Liver (tissue), 9 donors: ENCODE data around the gene SH3PXD2B. TPM values are rescaled to one million over a fixed set of nuclear protein-coding genes. Genes with fewer than 3 reads are reported as not detected.

Source experiments
- DNase-seq: peaks from one replicate; pipeline ENCODE4 v3.0.0-alpha.2; 2017; ENCODE audit warnings: low spot score
- H3K27ac ChIP-seq, 2 donors: one replicate each; pipeline ENCODE4 v1.7.0; 2013; ENCODE audit warnings: inconsistent platforms in 2 of 2, low read length in 2 of 2, control low read depth in 1 of 2, low read depth in 1 of 2, mild to moderate bottlenecking in 1 of 2
- H3K27me3 ChIP-seq, 4 donors: one replicate each; pipeline versions ENCODE4 v1.6.1 to v1.7.0; 2013; ENCODE audit warnings: low read length in 3 of 4, inconsistent platforms in 1 of 4, mild to moderate bottlenecking in 1 of 4, moderate library complexity in 1 of 4; ENCODE audit not compliant: control insufficient read depth in 4 of 4, insufficient read depth in 4 of 4
- H3K36me3 ChIP-seq, 4 donors: one replicate each; pipeline versions ENCODE4 v1.6.1 to v1.7.0; 2013; ENCODE audit warnings: low read length in 3 of 4, mild to moderate bottlenecking in 3 of 4, low read depth in 1 of 4, moderate library complexity in 1 of 4; ENCODE audit not compliant: control insufficient read depth in 4 of 4, insufficient read depth in 3 of 4
- H3K4me1 ChIP-seq, 4 donors: one replicate each; pipeline versions ENCODE4 v1.6.1 to v1.7.0; 2013; ENCODE audit warnings: low read length in 3 of 4, mild to moderate bottlenecking in 3 of 4, moderate library complexity in 1 of 4; ENCODE audit not compliant: control insufficient read depth in 4 of 4, insufficient read depth in 4 of 4
- H3K4me3 ChIP-seq, 3 donors: one replicate each; pipeline versions ENCODE4 v1.6.1 to v1.7.0; 2013; ENCODE audit warnings: low read length in 3 of 3, control low read depth in 1 of 3, low read depth in 1 of 3, mild to moderate bottlenecking in 1 of 3
- H3K9ac ChIP-seq, 2 donors: one replicate each; pipeline ENCODE4 v1.7.0; 2013; ENCODE audit warnings: low read length in 2 of 2, mild to moderate bottlenecking in 2 of 2, moderate library complexity in 2 of 2, control low read depth in 1 of 2, low read depth in 1 of 2
- H3K9me3 ChIP-seq, 4 donors: one replicate each; pipeline versions ENCODE4 v1.6.1 to v1.7.0; 2013; ENCODE audit warnings: low read length in 3 of 4; ENCODE audit not compliant: control insufficient read depth in 4 of 4
- EGR1 ChIP-seq, 2 donors: IDR thresholded peaks; 2 replicates each; pipeline ENCODE4 v1.6.1; 2016 to 2018; ENCODE audit warnings: antibody characterized with exemption in 2 of 2, low read depth in 2 of 2
- FOXA1 ChIP-seq: IDR thresholded peaks from 2 replicates; pipeline ENCODE4 v1.6.1; 2016; ENCODE audit warnings: antibody characterized with exemption
- FOXA2 ChIP-seq: IDR thresholded peaks from 2 replicates; pipeline ENCODE4 v1.6.1; 2016; ENCODE audit warnings: antibody characterized with exemption
- GABPA ChIP-seq, 2 donors: IDR thresholded peaks in 1 of 2; conservative IDR thresholded peaks in 1 of 2; 2 replicates each; pipeline ENCODE4 v1.6.1; 2016; ENCODE audit warnings: antibody characterized with exemption in 2 of 2, mild to moderate bottlenecking in 1 of 2, moderate library complexity in 1 of 2
- HNF4A ChIP-seq, 2 donors: conservative IDR thresholded peaks; 2 replicates each; pipeline ENCODE4 v1.6.1; 2016; ENCODE audit warnings: antibody characterized with exemption in 2 of 2, mild to moderate bottlenecking in 2 of 2
- HNF4G ChIP-seq: IDR thresholded peaks from 2 replicates; pipeline ENCODE4 v1.6.1; 2016; ENCODE audit warnings: antibody characterized with exemption
- JUND ChIP-seq, 2 donors: IDR thresholded peaks; 2 replicates each; pipeline ENCODE4 v1.6.1; 2016; ENCODE audit warnings: antibody characterized with exemption in 2 of 2
- NR2F2 ChIP-seq: IDR thresholded peaks from 2 replicates; pipeline ENCODE4 v1.6.1; 2016; ENCODE audit warnings: antibody characterized with exemption
- RAD21 ChIP-seq, 2 donors: IDR thresholded peaks; 2 replicates each; pipeline ENCODE4 v1.6.1; 2016; ENCODE audit warnings: antibody characterized with exemption in 2 of 2, mild to moderate bottlenecking in 2 of 2
- RXRA ChIP-seq, 2 donors: IDR thresholded peaks; 2 replicates each; pipeline ENCODE4 v1.6.1; 2017 to 2018; ENCODE audit warnings: antibody characterized with exemption in 2 of 2, mild to moderate bottlenecking in 1 of 2
- SP1 ChIP-seq: IDR thresholded peaks from 2 replicates; pipeline ENCODE4 v1.6.1; 2018; ENCODE audit warnings: antibody characterized with exemption, mild to moderate bottlenecking
- TAF1 ChIP-seq: conservative IDR thresholded peaks from 2 replicates; pipeline ENCODE4 v1.6.1; 2016; ENCODE audit warnings: antibody characterized with exemption, mild to moderate bottlenecking
- YY1 ChIP-seq: IDR thresholded peaks from 2 replicates; pipeline ENCODE4 v1.6.1; 2016; ENCODE audit warnings: antibody characterized with exemption, mild to moderate bottlenecking
- WGBS: extraction: QIAGEN DNeasy Blood & Tissue Kit; methylation state at CpG from one replicate; pipeline ENCODE4 v1.1.7; 2013; 5-methylcytosine and 5-hydroxymethylcytosine counted together
- polyA plus RNA-seq, 2 donors: library from polyadenylated mRNA; stranded (reverse) in 1 of 2; unstranded in 1 of 2; fragments of 200-250 nt in 1 of 2; fragments of >200 nt in 1 of 2; fragmentation: Nextera tagmentation in 1 of 2; extraction: Ambion mirVana in 1 of 2; gene quantifications; one replicate each; pipeline versions ENCODE4 v1.2.1 to v1.2.3, GENCODE V29; 2013 to 2015
- total RNA-seq, 2 donors: library from RNA; depleted of rRNA; stranded (reverse); fragments of >200 nt; gene quantifications; one replicate each; pipeline ENCODE4 v1.2.3, GENCODE V29; 2014
- TF ChIP-seq, protein P1 (sequence below): IDR thresholded peaks from 2 replicates; pipeline ENCODE4 v1.6.1; 2016; ENCODE audit warnings: antibody characterized with exemption
- TF ChIP-seq, protein P2 (sequence below): fragments of 150-350 bp; IDR thresholded peaks from 2 replicates; pipeline ENCODE4 v1.5.1; 2017; ENCODE audit warnings: improper control_type of control experiment, low read depth, low read length; ENCODE audit not compliant: missing input control
- TF ChIP-seq, protein P3 (sequence below): IDR thresholded peaks from 2 replicates; pipeline ENCODE4 v1.6.1; 2016; ENCODE audit warnings: antibody characterized with exemption
- TF ChIP-seq, protein P4 (sequence below): IDR thresholded peaks from 2 replicates; pipeline ENCODE4 v1.6.1; 2016; ENCODE audit warnings: antibody characterized with exemption, mild to moderate bottlenecking
- TF ChIP-seq, protein P5 (sequence below): IDR thresholded peaks from 2 replicates; pipeline ENCODE4 v1.6.1; 2016; ENCODE audit warnings: antibody characterized with exemption
- donor health status: healthy.
- donor health status: healthy.
- donor health status: healthy.
- donor health status: healthy.
- donor health status: healthy.

The SH3PXD2B gene
- 1 to 10 TPM; 1.4 to 3.3 TPM for total RNA-seq
- polyA plus RNA-seq = 1 to 10 TPM; 1.1 to 3.0 TPM

DNA sequence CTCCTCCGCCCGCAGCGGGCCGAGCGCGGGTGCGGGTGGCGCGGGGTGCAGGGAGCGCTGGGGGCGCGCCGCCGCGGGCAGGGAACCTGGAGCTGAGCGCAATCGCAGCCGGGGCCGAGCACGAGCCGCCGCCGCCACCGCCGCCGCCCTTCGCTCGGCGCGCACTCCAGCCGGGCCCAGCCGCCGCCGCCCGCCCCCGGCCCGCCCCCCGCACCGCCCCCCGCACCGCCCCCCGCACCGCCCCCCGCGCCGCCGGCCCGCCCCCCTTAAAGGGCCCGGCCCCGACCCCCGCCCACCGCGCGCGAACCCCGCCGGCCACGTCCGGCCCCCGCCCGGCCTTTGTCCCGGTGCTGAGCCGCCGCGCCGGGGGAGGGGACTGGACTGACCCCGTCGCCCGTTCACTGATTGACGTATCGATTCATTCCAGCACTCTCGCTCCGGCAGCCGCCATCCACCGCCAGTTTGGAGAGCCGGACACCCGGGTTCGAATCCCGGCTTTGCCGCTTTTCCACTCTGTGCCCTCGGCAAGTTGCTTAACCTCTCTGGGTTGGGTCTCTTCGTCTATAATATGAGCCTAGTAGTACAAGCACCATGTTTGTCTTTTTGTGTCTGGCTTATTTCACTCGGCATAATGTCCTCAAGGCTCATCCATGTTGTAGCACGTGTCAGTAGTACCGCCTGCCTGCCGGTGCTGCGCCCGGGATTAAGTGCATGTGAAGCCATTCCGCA lies at the start of gene SH3PXD2B:
TSS of gene SH3PXD2B (minus strand) at position 168 of the 729 bp plus-strand sequence. CDS start 173 bp downstream, outside the sequence.
- 7% methylated on average over 82 of the region's 89 CpGs for WGBS
- Histone ChIP-seq H3K4me1 (peaks cover 0 to 13% (median 9%) of the 10 kb centered on the region in 4 donors), H3K27ac (peak within 1 kb of the TSS; percentile 15 to 24), H3K9me3 (no peaks in the 10 kb centered on the region), H3K36me3 (peaks cover 0 to 2% (median 0%) of the 10 kb centered on the region in 4 donors), H3K27me3 (no peaks in the 10 kb centered on the region), H3K9ac (peak within 1 kb of the TSS; percentile 20 to 67), H3K4me3 (peak within 1 kb of the TSS; percentile 61 to 82 (median 80))
- TF ChIP-seq EGR1 (IDR thresholded peaks at IDR 0.05; ENCODE audit: low read depth in 2 of 2) (no peak), JUND (IDR thresholded peaks at IDR 0.05) (no peak), FOXA2 (no peak), RAD21 (IDR thresholded peaks at IDR 0.05) (no peak)
- TF ChIP-seq, protein P1, sequence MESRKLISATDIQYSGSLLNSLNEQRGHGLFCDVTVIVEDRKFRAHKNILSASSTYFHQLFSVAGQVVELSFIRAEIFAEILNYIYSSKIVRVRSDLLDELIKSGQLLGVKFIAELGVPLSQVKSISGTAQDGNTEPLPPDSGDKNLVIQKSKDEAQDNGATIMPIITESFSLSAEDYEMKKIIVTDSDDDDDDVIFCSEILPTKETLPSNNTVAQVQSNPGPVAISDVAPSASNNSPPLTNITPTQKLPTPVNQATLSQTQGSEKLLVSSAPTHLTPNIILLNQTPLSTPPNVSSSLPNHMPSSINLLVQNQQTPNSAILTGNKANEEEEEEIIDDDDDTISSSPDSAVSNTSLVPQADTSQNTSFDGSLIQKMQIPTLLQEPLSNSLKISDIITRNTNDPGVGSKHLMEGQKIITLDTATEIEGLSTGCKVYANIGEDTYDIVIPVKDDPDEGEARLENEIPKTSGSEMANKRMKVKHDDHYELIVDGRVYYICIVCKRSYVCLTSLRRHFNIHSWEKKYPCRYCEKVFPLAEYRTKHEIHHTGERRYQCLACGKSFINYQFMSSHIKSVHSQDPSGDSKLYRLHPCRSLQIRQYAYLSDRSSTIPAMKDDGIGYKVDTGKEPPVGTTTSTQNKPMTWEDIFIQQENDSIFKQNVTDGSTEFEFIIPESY = no peak
- TF ChIP-seq, protein P2, sequence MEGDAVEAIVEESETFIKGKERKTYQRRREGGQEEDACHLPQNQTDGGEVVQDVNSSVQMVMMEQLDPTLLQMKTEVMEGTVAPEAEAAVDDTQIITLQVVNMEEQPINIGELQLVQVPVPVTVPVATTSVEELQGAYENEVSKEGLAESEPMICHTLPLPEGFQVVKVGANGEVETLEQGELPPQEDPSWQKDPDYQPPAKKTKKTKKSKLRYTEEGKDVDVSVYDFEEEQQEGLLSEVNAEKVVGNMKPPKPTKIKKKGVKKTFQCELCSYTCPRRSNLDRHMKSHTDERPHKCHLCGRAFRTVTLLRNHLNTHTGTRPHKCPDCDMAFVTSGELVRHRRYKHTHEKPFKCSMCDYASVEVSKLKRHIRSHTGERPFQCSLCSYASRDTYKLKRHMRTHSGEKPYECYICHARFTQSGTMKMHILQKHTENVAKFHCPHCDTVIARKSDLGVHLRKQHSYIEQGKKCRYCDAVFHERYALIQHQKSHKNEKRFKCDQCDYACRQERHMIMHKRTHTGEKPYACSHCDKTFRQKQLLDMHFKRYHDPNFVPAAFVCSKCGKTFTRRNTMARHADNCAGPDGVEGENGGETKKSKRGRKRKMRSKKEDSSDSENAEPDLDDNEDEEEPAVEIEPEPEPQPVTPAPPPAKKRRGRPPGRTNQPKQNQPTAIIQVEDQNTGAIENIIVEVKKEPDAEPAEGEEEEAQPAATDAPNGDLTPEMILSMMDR = no peak
- TF ChIP-seq, protein P3, sequence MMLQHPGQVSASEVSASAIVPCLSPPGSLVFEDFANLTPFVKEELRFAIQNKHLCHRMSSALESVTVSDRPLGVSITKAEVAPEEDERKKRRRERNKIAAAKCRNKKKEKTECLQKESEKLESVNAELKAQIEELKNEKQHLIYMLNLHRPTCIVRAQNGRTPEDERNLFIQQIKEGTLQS = no peak
- DNase-seq = peak; percentile 73

DNA sequence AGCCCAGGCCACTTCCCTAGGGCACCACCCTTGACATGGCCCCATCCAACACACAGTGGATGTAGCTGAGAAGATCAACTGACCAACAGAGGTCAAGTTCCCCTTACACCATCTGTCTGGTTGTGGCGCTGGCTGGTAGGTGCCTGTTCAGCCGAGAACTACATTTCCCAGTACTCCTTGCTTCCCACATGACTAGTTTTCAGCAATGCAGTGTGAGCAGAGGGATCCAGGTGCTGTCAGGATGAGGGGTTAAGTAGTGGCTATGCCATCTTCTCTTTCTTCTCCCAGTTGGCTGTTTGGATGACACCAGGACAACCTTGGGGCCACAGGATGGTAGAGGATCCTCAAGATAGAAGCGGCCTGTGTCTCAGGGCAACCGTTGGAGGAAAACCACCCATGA lies 48.6 kb upstream of the SH3PXD2B start:
- TF ChIP-seq JUND (IDR thresholded peaks at IDR 0.05) = no peak
- TF ChIP-seq RAD21 (IDR thresholded peaks at IDR 0.05) = no peak
- no peak for TF ChIP-seq SP1
- TF ChIP-seq, protein P3 = no peak
- TF ChIP-seq, protein P1 = no peak
- TF ChIP-seq, protein P4, sequence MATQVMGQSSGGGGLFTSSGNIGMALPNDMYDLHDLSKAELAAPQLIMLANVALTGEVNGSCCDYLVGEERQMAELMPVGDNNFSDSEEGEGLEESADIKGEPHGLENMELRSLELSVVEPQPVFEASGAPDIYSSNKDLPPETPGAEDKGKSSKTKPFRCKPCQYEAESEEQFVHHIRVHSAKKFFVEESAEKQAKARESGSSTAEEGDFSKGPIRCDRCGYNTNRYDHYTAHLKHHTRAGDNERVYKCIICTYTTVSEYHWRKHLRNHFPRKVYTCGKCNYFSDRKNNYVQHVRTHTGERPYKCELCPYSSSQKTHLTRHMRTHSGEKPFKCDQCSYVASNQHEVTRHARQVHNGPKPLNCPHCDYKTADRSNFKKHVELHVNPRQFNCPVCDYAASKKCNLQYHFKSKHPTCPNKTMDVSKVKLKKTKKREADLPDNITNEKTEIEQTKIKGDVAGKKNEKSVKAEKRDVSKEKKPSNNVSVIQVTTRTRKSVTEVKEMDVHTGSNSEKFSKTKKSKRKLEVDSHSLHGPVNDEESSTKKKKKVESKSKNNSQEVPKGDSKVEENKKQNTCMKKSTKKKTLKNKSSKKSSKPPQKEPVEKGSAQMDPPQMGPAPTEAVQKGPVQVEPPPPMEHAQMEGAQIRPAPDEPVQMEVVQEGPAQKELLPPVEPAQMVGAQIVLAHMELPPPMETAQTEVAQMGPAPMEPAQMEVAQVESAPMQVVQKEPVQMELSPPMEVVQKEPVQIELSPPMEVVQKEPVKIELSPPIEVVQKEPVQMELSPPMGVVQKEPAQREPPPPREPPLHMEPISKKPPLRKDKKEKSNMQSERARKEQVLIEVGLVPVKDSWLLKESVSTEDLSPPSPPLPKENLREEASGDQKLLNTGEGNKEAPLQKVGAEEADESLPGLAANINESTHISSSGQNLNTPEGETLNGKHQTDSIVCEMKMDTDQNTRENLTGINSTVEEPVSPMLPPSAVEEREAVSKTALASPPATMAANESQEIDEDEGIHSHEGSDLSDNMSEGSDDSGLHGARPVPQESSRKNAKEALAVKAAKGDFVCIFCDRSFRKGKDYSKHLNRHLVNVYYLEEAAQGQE = no peak
- TF ChIP-seq HNF4G = no peak
- no peak for TF ChIP-seq FOXA1
- no peak for TF ChIP-seq NR2F2
- TF ChIP-seq FOXA2 = no peak
- TF ChIP-seq RXRA (IDR thresholded peaks at IDR 0.05) = no peak
- TF ChIP-seq, protein P2 = no peak
- TF ChIP-seq TAF1 = no peak
- TF ChIP-seq YY1 = no peak
- TF ChIP-seq GABPA (IDR thresholded peaks at IDR 0.05 in 1 of 2, conservative IDR thresholded peaks at IDR 0.05 in 1 of 2) = no peak
- no peak for TF ChIP-seq HNF4A (conservative IDR thresholded peaks at IDR 0.05)
- TF ChIP-seq, protein P5, sequence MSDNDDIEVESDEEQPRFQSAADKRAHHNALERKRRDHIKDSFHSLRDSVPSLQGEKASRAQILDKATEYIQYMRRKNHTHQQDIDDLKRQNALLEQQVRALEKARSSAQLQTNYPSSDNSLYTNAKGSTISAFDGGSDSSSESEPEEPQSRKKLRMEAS = no peak
- TF ChIP-seq EGR1 (IDR thresholded peaks at IDR 0.05; ENCODE audit: low read depth in 2 of 2) = no peak
- Histone ChIP-seq H3K27me3 (no peaks in the 10 kb centered on the region), H3K27ac (no peak overlapping the region), H3K36me3 (no peaks in the 10 kb centered on the region), H3K9ac (no peak overlapping the region), H3K4me3 (no peak overlapping the region), H3K4me1 (no peaks in the 10 kb centered on the region), H3K9me3 (no peaks in the 10 kb centered on the region)
- WGBS = 82% methylated on average over 4 of the region's 4 CpGs
- DNase-seq = peak; percentile 19
